IPS-18a (cell line): ENCODE results near the gene PEPD.

Source experiments
- H3K27ac ChIP-seq: one replicate; pipeline ENCODE4 v1.5.1; 2013; ENCODE audit warnings: low read length
- H3K27me3 ChIP-seq: one replicate; pipeline ENCODE4 v1.6.1; 2013; ENCODE audit warnings: mild to moderate bottlenecking, low read length; ENCODE audit not compliant: control insufficient read depth, insufficient read depth
- H3K36me3 ChIP-seq: one replicate; pipeline ENCODE4 v1.6.1; 2013; ENCODE audit warnings: low read depth, low read length; ENCODE audit not compliant: control insufficient read depth
- H3K4me1 ChIP-seq: one replicate; pipeline ENCODE4 v1.6.1; 2013; ENCODE audit warnings: low read depth, low read length; ENCODE audit not compliant: control insufficient read depth
- H3K4me3 ChIP-seq: one replicate; pipeline ENCODE4 v1.5.1; 2013; ENCODE audit warnings: low read length
- H3K9ac ChIP-seq: one replicate; pipeline ENCODE4 v1.6.1; 2013; ENCODE audit warnings: mild to moderate bottlenecking, low read length, moderate library complexity
- H3K9me3 ChIP-seq: one replicate; pipeline ENCODE4 v1.6.1; 2013; ENCODE audit warnings: low read depth, low read length; ENCODE audit not compliant: control insufficient read depth

Gene PEPD

GRCh38 chr19:33370783-33371182 is 150.8 kb downstream of the PEPD start:
- Histone ChIP-seq H3K4me1 (peaks cover 6% of the 10 kb centered on the region), H3K27me3 (peaks cover 14% of the 10 kb centered on the region), H3K36me3 (no peaks in the 10 kb centered on the region), H3K9ac (no peak overlapping the region), H3K9me3 (no peaks in the 10 kb centered on the region), H3K4me3 (no peak overlapping the region), H3K27ac (no peak overlapping the region)

GRCh38 chr19:33368074-33368864 is 153.3 kb downstream of the PEPD start:
- no peak overlapping the region for H3K27ac ChIP-seq
- H3K36me3 ChIP-seq = no peaks in the 10 kb centered on the region
- H3K9me3 ChIP-seq = no peaks in the 10 kb centered on the region
- no peaks in the 10 kb centered on the region for H3K4me1 ChIP-seq
- H3K4me3 ChIP-seq = no peak overlapping the region
- H3K9ac ChIP-seq = no peak overlapping the region
- no peaks in the 10 kb centered on the region for H3K27me3 ChIP-seq

- Histone ChIP-seq H3K4me1 (no peaks in the 10 kb centered on the region), H3K27ac (no peak overlapping the region), H3K9ac (no peak overlapping the region), H3K4me3 (no peak overlapping the region), H3K9me3 (no peaks in the 10 kb centered on the region), H3K27me3 (no peaks in the 10 kb centered on the region), H3K36me3 (no peaks in the 10 kb centered on the region)
These were observed 154.7 kb downstream of the PEPD start for GRCh38 chr19:33366897-33367296.

- Histone ChIP-seq H3K36me3 (no peaks in the 10 kb centered on the region), H3K4me1 (no peaks in the 10 kb centered on the region), H3K27me3 (no peaks in the 10 kb centered on the region), H3K9ac (no peak overlapping the region), H3K9me3 (no peaks in the 10 kb centered on the region), H3K27ac (no peak overlapping the region), H3K4me3 (no peak overlapping the region)
These were observed 155.5 kb downstream of the PEPD start for GRCh38 chr19:33366127-33366526.

- Histone ChIP-seq H3K36me3 (no peaks in the 10 kb centered on the region), H3K9ac (no peak overlapping the region), H3K9me3 (no peaks in the 10 kb centered on the region), H3K27me3 (no peaks in the 10 kb centered on the region), H3K4me1 (no peaks in the 10 kb centered on the region), H3K4me3 (no peak overlapping the region), H3K27ac (no peak overlapping the region)
These were observed 155.9 kb downstream of the PEPD start for GRCh38 chr19:33365691-33366090.

GRCh38 chr19:33363476-33363875 is 158.1 kb downstream of the PEPD start:
- Histone ChIP-seq H3K27ac (no peak overlapping the region), H3K36me3 (no peaks in the 10 kb centered on the region), H3K9ac (no peak overlapping the region), H3K27me3 (no peaks in the 10 kb centered on the region), H3K9me3 (no peaks in the 10 kb centered on the region), H3K4me1 (no peaks in the 10 kb centered on the region), H3K4me3 (no peak overlapping the region)

- H3K9me3 ChIP-seq = no peaks in the 10 kb centered on the region
These were observed 158.9 kb downstream of the PEPD start for GRCh38 chr19:33362508-33363228.

GRCh38 chr19:33359581-33359980 is 162.0 kb downstream of the PEPD start:
- H3K4me1 ChIP-seq = no peaks in the 10 kb centered on the region
- H3K27me3 ChIP-seq = no peaks in the 10 kb centered on the region
- H3K4me3 ChIP-seq = no peak overlapping the region
- H3K9ac ChIP-seq = no peak overlapping the region
- peaks cover 5% of the 10 kb centered on the region for H3K9me3 ChIP-seq
- no peaks in the 10 kb centered on the region for H3K36me3 ChIP-seq
- no peak overlapping the region for H3K27ac ChIP-seq

More at GRCh38 chr19:33362508-33363228, 158.9 kb downstream of the PEPD start:
- H3K4me3 ChIP-seq = no peak overlapping the region
- H3K27ac ChIP-seq = no peak overlapping the region
- H3K4me1 ChIP-seq = no peaks in the 10 kb centered on the region
- H3K36me3 ChIP-seq = no peaks in the 10 kb centered on the region
- no peaks in the 10 kb centered on the region for H3K27me3 ChIP-seq
- H3K9ac ChIP-seq = no peak overlapping the region

GRCh38 chr19:33358408-33358807 is 163.2 kb downstream of the PEPD start:
- H3K9ac ChIP-seq = no peak overlapping the region
- H3K27me3 ChIP-seq = no peaks in the 10 kb centered on the region
- H3K27ac ChIP-seq = no peak overlapping the region
- no peaks in the 10 kb centered on the region for H3K36me3 ChIP-seq
- H3K4me1 ChIP-seq = no peaks in the 10 kb centered on the region
- no peak overlapping the region for H3K4me3 ChIP-seq
- H3K9me3 ChIP-seq = peaks cover 5% of the 10 kb centered on the region

- Histone ChIP-seq H3K9ac (no peak overlapping the region), H3K36me3 (no peaks in the 10 kb centered on the region), H3K4me1 (no peaks in the 10 kb centered on the region), H3K27me3 (no peaks in the 10 kb centered on the region), H3K27ac (no peak overlapping the region), H3K4me3 (no peak overlapping the region), H3K9me3 (peaks cover 5% of the 10 kb centered on the region)
These were observed 164.0 kb downstream of the PEPD start for GRCh38 chr19:33357556-33357955.

GRCh38 chr19:33355535-33355934 is 166.1 kb downstream of the PEPD start:
- Histone ChIP-seq H3K27ac (no peak overlapping the region), H3K4me1 (no peaks in the 10 kb centered on the region), H3K9me3 (peaks cover 5% of the 10 kb centered on the region), H3K9ac (no peak overlapping the region), H3K27me3 (no peaks in the 10 kb centered on the region), H3K4me3 (no peak overlapping the region), H3K36me3 (no peaks in the 10 kb centered on the region)
